ENCODE data around the gene PCDHA4. TPM values are rescaled to one million over a fixed set of nuclear protein-coding genes. Genes with fewer than 3 reads are reported as not detected.
"Not testable (repeated sequence)": the region's sequence is repeated elsewhere in the genome, so short reads cannot be mapped to it uniquely, and the experiment has no call there.

Gene PCDHA4
- polyA plus RNA-seq, 1 of the 3 experiments (the other 2 are of a cell fraction) = 1.2 TPM

GRCh38 chr5:140833993-140834392, 27.1 kb downstream of the PCDHA4 start, which contains the start of gene PCDHA7:
PCDHA7 (plus strand) TSS chr5:140834269; CDS start chr5:140834384, 115 bp downstream.
- no peaks in the 10 kb centered on the region for H3K9me2 ChIP-seq
- 39% methylated on average over 8 of the region's 8 CpGs for WGBS (ENCODE audit: low lambda C conversion rate)
- no peaks in the 10 kb centered on the region for H3K9me3 ChIP-seq
- CTCF ChIA-PET = no interaction called here
- no peak within 1 kb of the TSS for H3K27ac ChIP-seq (ENCODE audit: low read depth in 2 of 2, low read length in 1 of 2)
- TF ChIP-seq YY1 (IDR thresholded peaks at IDR 0.05; ENCODE audit: low read depth) (no peak), IRF3 (IDR thresholded peaks at IDR 0.05; ENCODE audit: low read depth, low read length) (no peak)
- H4K20me1 ChIP-seq (ENCODE audit: insufficient read depth) = no peaks in the 10 kb centered on the region
- H3F3A ChIP-seq (replicated peaks; ENCODE audit: insufficient read depth) = no peaks in the 10 kb centered on the region
- DNase-seq = no peak
- no peaks in the 10 kb centered on the region for H3K4me1 ChIP-seq (ENCODE audit: control insufficient read depth in 1 of 2, insufficient read depth in 2 of 2, low read depth in 1 of 2, low read length in 1 of 2)
- POLR2A ChIA-PET = no interaction called here
- H3K79me2 ChIP-seq (ENCODE audit: insufficient read depth) = no peaks in the 10 kb centered on the region
- H3K36me3 ChIP-seq (replicated peaks in 1 of 2; ENCODE audit: control insufficient read depth in 1 of 2, insufficient read depth in 2 of 2, low read length in 1 of 2) = no peaks in the 10 kb centered on the region
- H3K4me2 ChIP-seq = no peak within 1 kb of the TSS
- no peaks in the 10 kb centered on the region for H3K27me3 ChIP-seq (ENCODE audit: insufficient read depth)
- no peak within 1 kb of the TSS for H3K9ac ChIP-seq
- no peak within 1 kb of the TSS for H3K4me3 ChIP-seq (ENCODE audit: low read depth in 2 of 2, low read length in 1 of 2)
- H2AFZ ChIP-seq (ENCODE audit: low read depth) = no peak within 1 kb of the TSS

GRCh38 chr5:140834439-140835008, 27.7 kb downstream of the PCDHA4 start:
- H3K9ac ChIP-seq; H3F3A ChIP-seq (replicated peaks; ENCODE audit: insufficient read depth); H3K27ac ChIP-seq (ENCODE audit: low read depth in 2 of 2, low read length in 1 of 2); POLR2A ChIA-PET; H3K4me1 ChIP-seq (ENCODE audit: control insufficient read depth in 1 of 2, insufficient read depth in 2 of 2, low read depth in 1 of 2, low read length in 1 of 2); H3K27me3 ChIP-seq (ENCODE audit: insufficient read depth); H3K9me2 ChIP-seq; H3K4me2 ChIP-seq; H4K20me1 ChIP-seq (ENCODE audit: insufficient read depth); H3K4me3 ChIP-seq (ENCODE audit: low read depth in 2 of 2, low read length in 1 of 2); CTCF ChIA-PET; H3K79me2 ChIP-seq (ENCODE audit: insufficient read depth); H3K9me3 ChIP-seq; DNase-seq; H2AFZ ChIP-seq (ENCODE audit: low read depth); H3K36me3 ChIP-seq (replicated peaks in 1 of 2; ENCODE audit: control insufficient read depth in 1 of 2, insufficient read depth in 2 of 2, low read length in 1 of 2): not testable (repeated sequence)
- 87% methylated on average over 25 of the region's 38 CpGs for WGBS (ENCODE audit: low lambda C conversion rate)

GRCh38 chr5:140835622-140836510, 29.0 kb downstream of the PCDHA4 start:
- H4K20me1 ChIP-seq (ENCODE audit: insufficient read depth) = no peaks in the 10 kb centered on the region
- no peaks in the 10 kb centered on the region for H3K4me1 ChIP-seq (ENCODE audit: control insufficient read depth in 1 of 2, insufficient read depth in 2 of 2, low read depth in 1 of 2, low read length in 1 of 2)
- no peaks in the 10 kb centered on the region for H3K79me2 ChIP-seq (ENCODE audit: insufficient read depth)
- no peaks in the 10 kb centered on the region for H3K36me3 ChIP-seq (replicated peaks in 1 of 2; ENCODE audit: control insufficient read depth in 1 of 2, insufficient read depth in 2 of 2, low read length in 1 of 2)
- H2AFZ ChIP-seq (ENCODE audit: low read depth) = no peak overlapping the region
- DNase-seq = no peak
- CTCF ChIA-PET = interaction anchor here (0.8 kb wide), 1 partner anchor 205 kb away, joined by 5 read pairs; no protein-coding TSS in a partner anchor
- H3K9me2 ChIP-seq = no peaks in the 10 kb centered on the region
- no peak for TF ChIP-seq TAF1 (IDR thresholded peaks at IDR 0.05; ENCODE audit: borderline replicate concordance, low read depth, low read length)
- no peak for TF ChIP-seq REST (IDR thresholded peaks at IDR 0.05; ENCODE audit: low read depth, low read length)
- no peak for TF ChIP-seq GATA2 (CRISPR knock-in tag; IDR thresholded peaks at IDR 0.05)
- no peak overlapping the region for H3K4me3 ChIP-seq (ENCODE audit: low read depth in 2 of 2, low read length in 1 of 2)
- no peaks in the 10 kb centered on the region for H3F3A ChIP-seq (replicated peaks; ENCODE audit: insufficient read depth)
- no peak overlapping the region for H3K9ac ChIP-seq
- no peak overlapping the region for H3K27ac ChIP-seq (ENCODE audit: low read depth in 2 of 2, low read length in 1 of 2)
- WGBS (ENCODE audit: low lambda C conversion rate) = 90% methylated on average over 95 of the region's 103 CpGs
- H3K4me2 ChIP-seq = no peak overlapping the region
- POLR2A ChIA-PET = no interaction called here
- no peaks in the 10 kb centered on the region for H3K27me3 ChIP-seq (ENCODE audit: insufficient read depth)
- no peaks in the 10 kb centered on the region for H3K9me3 ChIP-seq

Measured in SK-N-SH (cell line).